CD4-positive, alpha-beta T cell treated with Interleukin-15 for 4 hours (primary cell): ENCODE results near the gene UNC5C.

Experiments
- DNase-seq: peaks from one replicate; pipeline ENCODE4 v3.0.0-alpha.2; 2020; ENCODE audit warnings: low spot score

Gene UNC5C

DNA sequence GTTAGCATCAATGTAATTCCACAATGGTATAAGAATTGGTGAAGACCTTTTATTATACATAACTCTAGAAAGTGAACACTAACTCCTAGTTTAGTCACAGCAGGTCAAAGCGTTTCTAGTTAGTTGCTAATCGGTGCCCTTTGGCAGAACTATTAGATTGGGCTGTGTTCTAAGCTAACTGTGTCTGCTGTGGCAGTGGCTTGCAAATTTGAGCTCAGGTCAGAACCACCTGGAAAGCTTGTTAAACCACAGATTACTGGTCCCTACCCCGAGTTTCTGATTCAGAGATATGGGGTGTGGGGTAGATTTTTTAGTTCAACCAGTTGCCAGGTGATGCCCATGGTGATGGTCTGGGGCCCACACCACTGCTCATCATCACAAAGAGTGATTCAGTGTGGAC is 332.1 kb downstream of the UNC5C start:
- no peak for DNase-seq

DNA sequence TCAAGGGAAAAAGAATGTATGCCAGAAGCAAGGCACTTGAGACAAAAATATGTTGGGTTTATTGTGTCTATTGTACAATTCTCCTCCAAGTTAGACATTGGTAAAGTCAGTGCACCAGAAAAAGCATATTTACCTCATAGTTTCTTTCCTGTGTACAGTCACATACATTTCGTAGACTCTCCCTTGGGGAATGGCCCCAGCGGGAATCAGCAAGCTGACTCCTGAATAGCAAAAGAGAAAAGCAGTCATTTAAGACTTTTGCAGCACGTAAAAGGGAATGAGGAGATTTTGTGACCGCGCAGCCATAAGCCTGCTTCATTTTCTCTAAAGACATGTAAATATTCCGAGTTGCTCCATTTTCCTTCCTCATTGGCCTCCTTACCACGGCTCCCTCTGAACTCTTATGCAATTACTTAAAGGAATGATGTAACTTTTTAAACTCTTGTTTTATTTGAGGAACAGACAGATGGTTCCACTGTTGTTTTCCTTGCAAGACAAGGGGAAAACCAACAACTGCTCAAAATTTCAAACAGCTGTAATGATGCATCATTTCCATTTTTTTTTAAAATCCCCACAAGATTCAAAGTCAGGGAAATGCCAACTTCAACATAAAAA is 332.7 kb downstream of the UNC5C start:
- DNase-seq: no peak

DNA sequence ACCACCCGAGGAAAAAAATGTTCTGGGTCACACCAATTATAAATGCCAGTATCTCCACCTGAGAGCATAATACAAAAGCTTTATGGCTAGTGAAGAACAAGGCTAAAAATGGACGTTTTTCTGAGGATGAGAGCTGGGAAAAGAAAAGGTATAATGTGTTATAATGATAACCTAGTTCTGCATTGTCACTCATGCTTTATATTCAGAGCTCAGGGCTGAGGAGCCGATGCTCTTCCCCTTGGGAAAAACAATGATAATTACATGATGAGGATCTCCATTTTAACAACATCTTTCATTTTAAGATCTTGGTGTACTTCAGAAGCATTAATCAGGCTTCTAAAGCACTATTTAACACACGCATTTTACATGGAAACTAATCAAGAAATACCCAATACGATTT is 333.7 kb downstream of the UNC5C start:
- DNase-seq: no peak

DNA sequence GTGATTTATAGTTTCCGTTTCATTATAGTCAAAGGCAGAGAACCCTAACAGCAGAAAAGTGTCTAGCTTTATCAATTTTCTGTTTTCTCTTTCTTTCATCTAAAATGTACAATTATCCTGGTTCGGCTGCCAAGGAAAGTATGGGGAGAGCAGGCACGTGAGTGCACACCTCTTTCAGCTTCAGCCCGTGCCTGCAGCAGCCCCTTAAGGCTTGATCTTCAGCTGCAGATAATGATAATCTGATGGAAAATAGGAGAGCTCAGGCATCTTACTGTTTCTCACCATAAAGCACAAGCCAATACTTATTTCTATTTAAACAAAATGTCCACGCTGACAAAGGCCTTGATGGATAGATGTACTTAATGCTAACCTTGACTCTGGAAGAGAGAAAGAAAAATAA is 334.4 kb downstream of the UNC5C start:
- no peak for DNase-seq

DNA sequence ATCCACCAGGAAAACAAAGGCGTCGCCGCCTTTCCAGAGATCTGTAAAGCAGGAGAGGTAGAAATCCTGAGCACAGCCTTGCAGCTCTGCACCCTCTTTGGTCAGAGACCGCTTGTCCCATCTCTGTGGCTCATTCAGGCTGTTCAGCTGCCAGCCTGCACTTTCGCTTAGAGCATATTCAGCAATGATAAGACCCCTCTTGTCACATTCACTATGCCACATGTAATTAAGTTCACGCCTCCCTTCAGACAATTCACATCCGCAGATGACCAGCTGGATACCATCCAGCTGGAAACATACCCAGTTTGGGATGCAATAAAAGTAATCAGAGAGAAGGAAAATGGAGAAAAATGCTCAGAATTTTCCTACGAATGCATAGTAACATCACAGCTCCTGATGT is 335.4 kb downstream of the UNC5C start:
- no peak for DNase-seq

DNA sequence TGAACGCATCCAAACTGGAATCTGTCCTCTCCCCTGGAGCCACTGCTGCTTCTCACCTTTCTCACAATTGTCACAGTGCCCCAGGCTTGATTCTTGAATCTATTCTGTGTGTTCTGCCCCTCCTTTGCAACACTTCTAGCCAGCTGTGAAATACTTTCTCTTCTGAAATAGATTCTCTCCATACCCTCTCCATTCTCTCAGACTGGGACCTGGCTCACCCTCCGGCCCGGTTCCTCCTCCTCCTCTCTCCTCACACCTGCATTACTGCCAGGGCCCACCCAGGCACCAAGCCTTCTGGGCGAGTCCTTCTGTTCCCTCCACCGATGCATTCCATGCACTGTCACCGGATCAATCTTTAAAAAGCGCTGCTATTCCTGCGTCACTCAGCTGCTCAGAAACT is 336.1 kb downstream of the UNC5C start:
- DNase-seq: no peak

DNA sequence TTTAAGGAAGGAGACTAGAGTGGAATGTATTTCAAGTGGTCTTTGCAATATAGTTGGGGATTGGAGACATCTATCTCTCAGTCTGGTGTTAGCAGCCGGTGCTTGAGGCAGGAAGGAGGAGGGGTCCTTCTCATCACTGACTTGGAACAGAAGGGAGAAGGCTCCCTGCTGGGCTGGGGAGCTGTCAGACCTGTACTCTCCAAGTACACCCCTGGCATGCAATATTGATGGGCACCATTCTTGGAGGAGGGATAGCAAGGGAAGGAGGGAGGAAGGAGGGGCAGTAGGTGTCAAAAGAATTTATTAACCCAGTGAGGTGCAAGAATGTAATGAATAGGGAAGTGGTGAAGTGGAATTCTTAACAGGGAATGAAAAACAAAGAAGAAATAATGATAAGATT is 338.8 kb downstream of the UNC5C start:
- no peak for DNase-seq

DNA sequence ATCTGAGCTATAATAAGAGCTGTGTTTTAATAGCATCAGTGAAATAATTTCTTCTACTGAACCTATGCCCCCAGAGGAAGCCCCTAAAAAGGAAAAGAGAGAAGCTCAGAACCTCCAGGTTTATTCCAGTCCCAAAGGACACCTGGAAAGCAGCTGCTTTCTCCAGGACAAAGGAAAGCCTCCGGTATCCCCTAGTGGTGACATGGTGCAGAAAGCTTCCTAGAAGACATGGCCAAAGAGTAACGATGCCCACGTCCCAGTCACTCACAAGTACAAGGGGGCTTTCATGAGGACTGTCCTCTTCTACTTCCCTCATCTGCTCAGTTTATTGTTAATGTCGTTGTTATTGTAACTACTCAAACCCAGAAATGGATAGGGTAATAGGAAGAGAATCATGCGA is 343.9 kb downstream of the UNC5C start:
- DNase-seq: no peak

DNA sequence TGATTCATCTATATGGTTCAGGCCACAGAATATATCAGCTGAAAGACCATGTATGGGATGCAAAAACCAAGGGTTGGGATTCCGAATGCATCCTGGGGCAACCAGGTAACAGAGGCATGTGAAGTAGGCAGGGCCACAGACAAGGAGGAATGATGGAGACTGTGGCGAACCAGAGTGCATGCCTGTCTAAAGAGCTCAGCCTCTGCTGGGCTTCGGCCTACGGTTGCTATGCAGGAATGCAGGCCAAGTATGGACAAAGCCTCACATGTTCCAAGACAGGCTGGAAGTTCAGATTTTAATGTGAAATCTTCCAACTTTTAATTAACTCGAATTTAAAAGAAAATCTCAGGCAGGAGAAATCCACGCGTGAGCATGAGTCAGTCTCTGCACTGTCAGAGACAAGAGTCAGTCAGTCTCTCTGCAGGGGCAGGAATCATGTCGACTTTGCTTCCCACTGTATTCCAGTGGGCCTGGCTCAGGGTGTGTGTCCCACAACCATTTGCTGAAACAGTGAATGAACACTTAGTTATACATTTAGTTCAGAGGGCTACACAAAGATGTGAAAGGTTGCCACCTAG is 344.4 kb downstream of the UNC5C start:
- DNase-seq: no peak

DNA sequence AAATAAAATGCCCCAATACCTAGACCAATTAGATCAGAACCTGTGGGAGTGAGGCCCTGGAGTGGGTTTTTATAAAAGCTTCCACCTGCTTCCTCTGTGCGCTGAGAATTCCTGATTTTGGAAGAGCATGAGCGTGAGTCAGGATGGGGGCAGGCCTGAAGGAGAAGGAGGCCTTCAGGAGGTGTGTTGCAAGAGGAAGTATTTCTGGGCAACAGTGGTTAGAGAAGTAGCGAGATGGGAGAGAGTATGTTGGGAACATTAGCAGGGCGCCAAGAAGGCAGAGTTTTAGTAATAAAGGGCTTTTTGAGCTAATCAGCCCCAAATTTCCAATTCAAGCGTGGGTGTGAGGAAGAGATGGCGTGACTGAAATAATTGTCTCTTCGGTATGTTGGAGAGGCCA is 349.8 kb downstream of the UNC5C start:
- DNase-seq: no peak

DNA sequence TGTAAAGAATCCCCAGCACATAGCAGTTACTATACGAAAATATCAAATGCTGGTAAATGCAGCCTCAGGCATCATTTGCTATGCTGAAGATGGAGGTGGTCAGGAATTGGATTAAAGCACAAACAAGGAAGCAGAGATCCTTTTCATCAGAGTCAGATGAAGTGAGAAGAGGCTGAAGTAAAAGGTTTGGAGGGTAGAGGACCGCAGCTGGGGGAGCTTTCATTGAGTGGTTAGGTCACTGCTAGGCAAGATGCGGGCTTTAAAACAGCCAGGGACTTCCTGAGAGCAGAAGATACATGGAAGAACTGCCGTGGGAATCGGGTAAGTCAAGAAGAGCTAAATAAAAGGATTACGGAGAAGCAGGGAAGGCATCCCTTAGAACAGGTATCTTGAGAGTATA is 351.4 kb downstream of the UNC5C start:
- DNase-seq: no peak

DNA sequence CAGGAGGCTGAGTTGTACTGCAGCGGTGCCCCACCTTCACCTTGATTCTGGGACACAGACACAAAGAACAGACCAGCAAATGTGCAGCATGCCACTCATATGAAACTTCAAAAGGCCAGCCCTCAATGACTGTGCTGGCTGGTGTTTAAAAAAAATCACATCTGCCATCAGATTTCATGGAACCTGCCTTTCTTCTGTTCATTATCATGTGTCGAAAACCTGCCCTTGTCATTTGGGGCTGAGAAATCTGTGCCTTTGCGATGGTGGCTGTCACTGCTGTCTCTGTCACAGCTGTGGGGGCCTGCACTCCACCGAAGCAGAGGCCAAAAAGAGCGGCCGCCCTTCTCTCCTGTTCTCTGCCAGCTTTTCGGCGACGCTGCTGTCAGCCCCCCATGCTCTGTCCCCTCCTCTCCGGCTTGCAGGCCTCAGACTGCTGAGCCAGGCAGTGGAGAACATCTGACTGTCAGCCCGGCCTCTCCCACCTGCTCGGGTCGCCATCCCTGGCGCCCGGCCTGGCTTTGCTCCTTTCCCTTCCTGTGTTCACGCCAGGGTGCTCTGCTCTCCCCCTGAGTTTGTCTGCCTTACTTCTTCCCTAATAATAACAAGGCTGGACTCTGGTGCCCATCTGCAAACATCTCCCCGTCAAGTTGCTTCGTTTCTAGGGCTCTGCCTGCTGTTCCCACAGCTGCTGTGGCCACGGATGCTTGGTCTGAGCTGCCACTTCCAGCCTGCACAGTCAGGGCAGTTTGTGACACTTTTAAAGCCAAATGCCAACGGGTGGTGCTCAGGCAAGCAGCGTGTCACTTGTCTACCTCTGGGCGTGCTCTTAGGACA is 355.2 kb downstream of the UNC5C start:
- DNase-seq: no peak

DNA sequence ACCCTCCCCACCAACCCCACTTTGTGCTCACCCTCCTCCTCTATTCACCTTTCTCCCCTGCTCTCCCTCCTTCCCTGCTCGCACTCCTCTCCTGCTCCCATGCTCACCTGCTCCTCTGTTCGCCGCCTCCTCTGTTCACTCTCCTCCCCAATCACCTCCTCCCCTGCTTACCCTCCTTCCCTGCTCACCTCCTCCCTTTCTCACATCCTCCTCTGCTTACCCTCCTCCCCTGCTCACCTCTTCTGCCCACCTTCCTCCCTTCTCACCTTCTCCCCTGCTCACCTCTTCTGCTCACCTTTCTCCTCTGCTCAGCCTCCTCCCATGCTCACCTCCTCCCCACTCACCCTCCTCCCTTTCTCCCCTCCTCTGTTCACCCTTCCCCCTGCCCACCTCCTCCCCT is 357.2 kb downstream of the UNC5C start:
- DNase-seq: no peak

DNA sequence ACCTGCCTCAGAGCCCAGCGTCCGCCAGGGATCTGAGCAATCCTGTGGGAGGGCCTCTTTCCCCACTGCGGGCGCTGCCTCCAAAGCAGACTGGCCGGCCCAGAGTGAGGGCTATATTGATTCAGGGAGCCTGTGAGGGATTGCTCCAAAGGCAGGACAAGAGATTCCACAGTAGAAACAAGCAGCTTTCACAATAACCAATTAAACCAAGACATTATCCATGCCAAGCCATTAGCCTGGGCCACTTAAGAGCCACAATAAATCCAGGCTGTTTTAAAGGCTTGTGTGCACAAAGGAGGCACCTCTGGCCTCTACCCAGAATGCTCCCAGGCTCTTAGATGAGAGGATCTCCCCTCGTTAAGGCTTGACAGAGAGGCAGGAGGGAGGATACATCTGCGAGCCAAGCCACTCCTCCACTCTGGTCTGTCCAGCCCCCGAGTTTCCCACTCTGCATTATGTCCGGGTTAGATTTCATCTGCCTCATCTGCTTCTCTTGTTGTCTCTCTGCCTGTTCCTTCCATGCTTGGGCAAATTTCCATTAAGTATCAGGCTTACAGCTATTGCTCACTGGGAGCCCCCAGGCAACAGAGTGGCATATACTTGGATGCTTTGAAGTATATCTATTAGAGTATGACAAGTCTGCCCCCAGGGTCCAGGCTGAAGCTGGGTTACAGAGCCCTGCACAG is 357.9 kb downstream of the UNC5C start:
- no peak for DNase-seq

DNA sequence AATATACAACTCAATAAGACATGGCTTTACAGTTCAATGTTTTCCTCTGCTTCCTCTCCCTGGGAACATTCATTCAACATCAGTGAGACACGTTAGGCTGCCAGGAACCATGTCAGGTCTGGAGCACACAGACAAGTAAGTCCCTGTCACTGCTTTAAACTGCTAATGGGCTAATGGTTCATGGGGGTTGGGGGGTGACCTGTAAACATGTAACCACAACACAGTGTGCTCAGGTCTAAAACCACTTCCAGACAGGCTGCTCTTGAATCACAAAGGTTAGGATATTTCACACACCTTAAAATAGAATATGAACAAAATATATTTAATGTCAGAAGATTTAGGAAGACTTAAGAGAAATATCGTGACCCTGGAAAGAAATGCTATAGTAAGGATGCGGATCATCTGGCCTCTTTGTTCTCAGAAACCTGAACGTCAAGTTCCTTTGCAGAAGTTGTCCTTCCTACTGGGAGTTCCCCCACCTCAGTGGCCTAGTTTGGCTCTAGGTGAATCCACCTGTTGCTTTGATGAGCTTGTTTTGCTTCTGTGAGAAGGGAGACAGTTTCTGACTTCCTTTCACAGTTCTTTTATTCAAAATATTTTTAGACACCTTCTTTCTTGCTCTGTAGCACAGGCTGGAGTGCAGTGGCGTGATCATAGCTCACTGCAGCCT is 359.9 kb downstream of the UNC5C start:
- peak; percentile 13 for DNase-seq

DNA sequence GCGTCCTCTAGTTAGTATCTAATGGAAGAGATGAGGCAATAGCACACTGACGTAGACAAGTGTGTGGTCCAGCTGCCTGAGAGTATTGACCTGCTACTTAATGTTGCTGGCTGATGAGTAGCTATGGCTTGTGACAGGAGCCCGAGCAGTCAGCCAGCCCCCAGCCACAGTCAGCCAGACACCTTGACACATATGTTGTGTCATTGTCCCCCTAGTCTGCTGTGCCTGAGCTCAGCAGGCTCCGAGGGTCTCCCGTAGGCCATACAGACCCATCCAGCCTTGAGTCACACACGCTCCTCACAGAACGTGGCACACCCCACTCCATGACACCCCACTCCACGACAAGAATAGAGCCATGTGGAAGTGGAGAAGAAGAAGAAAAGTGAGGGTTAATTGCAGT is 362.1 kb downstream of the UNC5C start:
- no peak for DNase-seq

DNA sequence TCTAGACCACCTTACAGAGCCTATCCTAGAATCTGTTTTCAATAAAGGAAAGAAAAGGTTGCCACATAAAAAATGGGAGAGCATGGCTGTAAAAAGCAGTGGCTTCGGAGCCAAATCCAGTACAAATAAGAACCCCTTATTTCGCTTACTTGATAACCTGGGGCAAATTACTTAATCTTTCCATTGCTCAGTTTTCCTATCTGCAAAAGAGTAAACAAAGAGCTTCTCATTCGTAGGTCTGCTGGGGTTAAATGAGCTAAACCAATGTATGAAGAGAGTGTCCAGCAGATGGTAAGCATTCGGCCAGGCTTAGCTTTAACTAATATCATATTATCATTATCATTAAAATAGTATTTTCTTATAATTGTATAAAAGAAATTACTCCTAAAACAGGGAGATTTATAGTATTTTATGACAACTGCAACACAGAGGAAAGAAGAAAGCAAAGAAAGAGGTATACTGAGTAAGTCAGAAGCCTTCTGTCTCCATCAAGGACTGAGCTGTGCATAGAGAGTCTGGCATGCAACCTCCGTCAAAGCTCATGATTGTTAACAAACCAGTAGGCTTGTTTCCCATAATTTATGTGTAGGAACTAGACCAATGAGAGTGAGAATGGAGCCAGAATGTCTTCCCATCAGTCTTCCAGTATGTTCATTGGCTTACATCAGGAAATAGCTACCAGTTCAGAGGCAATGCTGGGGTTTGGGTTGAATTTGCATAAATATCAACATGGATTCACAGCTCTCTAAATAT is 364.9 kb downstream of the UNC5C start:
- DNase-seq: no peak

DNA sequence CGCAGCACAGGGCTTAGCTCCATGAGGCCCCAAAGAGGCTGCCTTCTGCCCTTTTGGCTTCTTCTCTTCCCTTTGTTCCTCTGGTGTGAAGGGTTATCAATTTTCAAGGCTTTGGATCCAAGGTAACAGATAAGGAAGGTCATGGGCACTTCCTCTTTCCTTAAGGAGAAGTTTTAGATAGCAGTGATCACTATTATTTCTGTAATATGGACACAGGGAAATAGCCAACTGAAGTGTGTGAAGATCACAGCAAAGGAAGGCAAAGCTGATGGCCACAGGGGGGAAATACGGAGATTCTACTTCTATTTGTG is 366.8 kb downstream of the UNC5C start:
- DNase-seq: no peak

DNA sequence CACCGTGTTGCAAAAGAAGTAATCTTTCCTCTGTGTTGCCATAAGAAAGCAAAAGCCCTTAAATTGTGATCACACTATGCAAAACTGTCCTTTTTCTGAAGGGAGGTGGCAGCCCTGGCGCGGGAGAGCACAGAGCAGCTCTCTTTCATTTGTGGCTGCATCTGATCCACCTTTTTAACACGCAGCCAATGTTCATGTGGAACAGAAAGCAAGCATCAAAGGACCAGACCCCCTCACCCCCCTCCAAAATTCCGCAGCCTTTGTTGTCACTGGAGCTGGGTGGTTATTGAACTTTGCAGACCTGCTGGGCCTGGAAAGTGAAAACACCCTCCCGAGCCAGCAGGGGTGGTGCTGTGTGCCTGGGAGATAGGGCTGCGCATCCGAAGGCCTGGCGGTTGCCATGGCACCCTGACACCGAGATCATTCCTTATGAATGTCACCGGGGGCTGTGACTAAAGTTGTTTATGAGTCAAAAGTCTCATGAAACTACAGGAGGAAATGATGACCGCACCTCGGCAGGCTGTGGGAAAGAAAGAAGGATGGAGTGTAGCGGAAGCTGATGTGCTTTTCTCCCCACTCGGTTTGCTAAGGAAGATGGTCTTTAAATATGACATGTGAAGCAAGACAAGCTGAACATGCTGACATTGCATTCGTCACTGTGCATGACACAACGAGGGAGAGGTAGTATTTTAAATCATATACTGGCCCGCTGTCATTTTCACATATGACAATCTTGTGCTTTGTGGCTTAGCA is 367.4 kb downstream of the UNC5C start:
- DNase-seq: peak; percentile 14

DNA sequence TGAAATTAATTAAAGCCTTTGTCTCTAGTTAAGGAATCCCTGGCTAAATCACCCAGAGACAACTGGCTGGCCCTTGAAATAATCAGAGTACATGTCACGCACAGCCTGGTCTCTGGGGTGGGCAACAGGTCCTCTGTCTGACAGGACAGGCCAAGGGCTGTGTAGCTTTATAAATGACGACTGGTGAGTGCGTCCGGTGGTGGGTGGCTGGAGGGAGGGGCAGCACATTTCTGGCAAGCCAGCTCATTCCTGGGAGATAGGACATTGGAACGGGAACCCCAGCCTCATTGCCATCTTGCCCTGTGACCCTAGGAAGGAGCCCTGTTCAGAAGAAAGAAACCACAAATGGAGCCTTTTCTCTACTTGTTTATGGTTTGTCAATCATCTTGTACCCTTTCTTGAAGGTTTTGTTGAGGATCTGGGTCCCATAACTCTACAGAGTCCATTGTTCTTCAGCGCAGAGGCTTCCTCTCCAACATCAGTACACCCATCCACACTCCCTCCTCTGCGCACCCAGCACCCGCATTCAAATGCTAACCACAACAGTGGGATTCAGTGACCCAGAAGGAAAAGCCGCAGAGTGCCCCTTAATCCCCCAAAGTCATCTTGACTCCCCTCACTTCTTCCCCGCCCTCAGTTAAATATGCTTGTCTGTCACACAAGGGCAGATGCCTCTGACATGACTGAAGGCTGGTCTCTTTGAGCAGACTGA is 368.1 kb downstream of the UNC5C start:
- DNase-seq: no peak
